NCI-H2196 treated with DMSO at 0.1 percent for 48 hours (cell line): ENCODE measurements around the gene TDP1.

Experiments
- DNase-seq: peaks from one replicate; lab custom pipeline; 2025; ENCODE audit not compliant: unreplicated experiment; lab: John Stamatoyannopoulos, UW

TDP1 gene

DNA sequence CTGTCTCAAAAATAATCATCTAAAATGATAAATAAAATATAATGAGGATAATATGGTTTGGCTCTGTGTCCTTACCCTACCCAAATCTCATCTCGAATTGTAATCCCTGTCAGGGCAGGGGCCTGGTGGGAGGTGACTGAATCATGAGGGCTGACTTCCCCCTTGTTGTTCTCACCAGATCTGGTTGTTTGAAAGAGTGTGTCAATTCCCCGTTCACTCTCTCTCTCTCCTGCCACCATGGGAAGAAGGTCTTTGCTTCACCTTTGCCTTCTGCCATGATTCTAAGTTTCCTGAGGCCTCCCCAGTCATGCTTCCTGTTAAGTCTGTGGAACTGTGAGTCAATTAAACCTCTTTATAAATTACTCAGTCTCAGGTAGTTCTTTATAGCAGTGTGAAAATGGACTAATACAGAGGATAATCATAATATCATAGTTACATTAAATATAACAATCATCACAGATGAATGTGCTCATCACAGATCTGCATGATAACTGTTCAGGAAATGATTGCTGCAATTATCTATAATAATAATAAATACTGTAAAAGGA lies 13.8 kb upstream of the TDP1 start:
- DNase-seq, result no peak

DNA sequence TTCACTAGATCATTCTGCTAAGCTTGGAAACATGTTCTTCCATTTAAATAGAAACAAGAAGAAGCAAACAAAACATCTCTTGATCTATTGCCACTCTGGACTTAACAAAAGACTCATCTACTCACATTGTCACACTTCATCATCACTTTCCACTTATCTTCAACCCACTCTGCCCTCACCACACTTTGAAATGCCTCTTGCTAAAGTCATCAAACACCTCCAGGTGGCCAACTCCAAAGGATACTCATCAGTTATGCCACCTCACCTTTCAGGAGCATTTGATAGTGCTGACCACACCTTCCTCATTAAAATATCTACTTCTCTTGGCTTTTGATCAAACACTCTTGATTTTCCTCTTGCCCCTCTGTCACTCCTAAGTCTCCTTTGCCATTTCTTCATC lies 8.4 kb upstream of the TDP1 start:
- no peak for DNase-seq

GRCh38 chr14:89952576-89952975 lies 3.2 kb upstream of the TDP1 start:
- no peak for DNase-seq

GRCh38 chr14:89953602-89954001 lies 2.1 kb upstream of the TDP1 start:
- no peak for DNase-seq

DNA sequence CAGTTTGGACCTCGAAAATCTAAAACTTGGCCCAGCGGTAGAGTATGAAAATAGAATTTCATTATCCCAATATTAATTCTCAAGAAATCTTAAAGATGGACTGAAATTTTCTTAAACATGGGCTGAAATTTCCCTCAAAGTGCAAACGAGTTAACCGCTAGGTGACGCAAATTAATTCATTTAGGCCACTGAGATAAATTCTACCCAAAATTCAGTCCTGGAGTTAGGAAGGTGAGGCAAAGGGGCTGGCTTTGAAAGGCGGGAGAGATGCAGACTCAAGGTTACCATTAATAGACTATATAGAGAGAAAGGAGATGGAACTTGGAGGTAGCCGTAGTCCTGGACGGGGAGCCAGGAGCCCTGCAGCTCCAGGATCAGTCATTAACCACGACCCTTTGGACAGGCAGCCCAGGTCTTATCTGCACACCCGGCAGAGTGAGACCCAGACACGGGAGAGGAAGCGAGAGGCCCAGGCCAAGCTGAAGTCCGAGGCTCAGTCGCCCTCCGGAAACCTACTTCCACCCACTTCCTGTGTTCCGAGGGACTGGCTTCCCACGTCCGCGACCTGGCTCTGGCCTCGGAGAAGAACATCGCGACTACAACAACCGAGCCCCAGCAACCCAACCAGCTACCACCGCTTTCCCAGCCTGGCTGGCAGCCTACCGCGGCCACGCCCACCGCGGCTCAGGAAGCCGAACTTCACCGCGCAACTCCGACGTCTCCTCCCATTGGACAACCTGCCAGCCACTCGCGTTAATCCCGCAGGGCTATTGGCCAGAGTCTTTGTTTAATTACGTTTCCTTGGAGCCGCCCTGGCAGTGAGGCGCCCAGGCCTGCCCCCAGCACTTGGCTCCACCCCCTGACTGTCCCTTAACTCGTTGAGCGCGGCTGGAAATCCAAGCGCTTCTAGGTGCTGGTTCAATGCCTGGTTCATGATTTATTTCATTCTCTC lies 1.4 kb upstream of the TDP1 start, which contains the start of gene EFCAB11:
EFCAB11 (minus strand) TSS at position 661 of the 952 bp plus-strand sequence; CDS start at position 591, 70 bp downstream.
- peak; percentile 84 for DNase-seq

GRCh38 chr14:89955022-89955744 lies 544 bp upstream of the TDP1 start:
- no peak for DNase-seq

GRCh38 chr14:89956661-89957009 lies 908 bp downstream of the TDP1 start:
- DNase-seq, result no peak

DNA sequence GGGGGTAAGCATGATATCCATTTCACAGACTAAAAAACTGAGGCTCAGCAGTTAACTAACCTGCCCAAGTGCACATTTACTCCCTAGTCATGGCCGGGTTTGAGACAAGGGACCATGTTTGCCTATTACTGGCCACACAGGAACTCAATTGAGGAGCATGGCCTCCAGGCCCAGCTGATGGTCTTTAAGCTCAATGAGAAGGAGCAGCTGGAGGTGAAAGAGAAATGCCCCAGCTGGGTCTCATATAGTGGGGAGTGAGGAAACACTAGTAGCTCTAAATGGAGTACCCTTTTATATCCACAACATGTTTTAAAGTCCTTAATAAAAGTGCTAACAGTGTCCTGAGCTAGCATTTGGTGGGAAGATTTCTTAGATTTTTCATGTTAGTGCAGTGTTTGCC lies 1.6 kb downstream of the TDP1 start:
- DNase-seq, result no peak

- no peak for DNase-seq
Observed at GRCh38 chr14:89957791-89958190, 2.1 kb downstream of the TDP1 start.

GRCh38 chr14:89958966-89959365 lies 3.2 kb downstream of the TDP1 start:
- DNase-seq, result no peak

DNA sequence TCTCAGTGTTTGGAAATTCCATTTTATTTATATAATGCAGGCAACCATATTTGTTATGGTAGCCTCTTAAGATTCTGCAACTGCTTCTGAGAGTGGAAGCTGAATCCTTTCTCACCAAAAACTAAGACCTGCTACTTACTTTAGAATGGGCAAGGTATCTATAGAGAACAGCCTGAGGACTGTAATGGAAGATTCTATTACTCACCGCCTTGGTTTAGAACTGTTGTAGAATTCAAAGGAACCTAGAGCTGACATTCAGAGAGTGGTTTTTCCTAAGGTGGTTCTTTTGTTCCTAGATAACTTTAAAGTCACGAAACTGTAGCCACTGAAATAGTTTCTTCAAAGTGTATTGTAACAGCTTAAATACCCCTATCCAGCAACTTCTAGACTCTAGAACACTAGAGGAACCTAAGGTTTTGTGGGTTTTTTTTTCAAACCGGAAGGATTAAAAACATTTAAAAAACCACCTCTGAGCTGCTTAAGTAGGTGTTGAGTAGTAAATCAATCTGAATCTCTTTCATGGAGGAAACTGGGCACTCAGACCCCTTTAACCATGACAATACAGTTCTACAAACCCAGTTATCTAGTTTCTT lies 4.2 kb downstream of the TDP1 start:
- no peak for DNase-seq

DNA sequence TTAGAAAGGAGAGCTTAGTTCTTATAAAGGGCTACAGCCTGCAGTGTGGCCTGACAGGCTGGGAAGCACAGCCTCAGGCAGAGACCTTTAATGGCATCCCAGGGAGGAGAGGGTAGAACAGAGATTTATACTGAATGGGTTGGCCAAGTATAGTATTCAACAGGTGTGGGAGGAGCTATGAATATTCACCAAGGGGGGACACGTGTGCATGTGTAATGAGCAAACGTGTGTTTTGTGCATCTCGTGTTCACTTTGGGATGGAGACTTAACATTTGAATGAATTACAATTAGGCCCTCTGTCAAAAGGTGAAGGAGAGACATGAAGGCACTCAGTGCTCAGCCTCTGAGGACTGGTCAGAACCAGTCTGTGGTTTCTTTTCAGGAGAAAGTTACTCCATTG lies 5.2 kb downstream of the TDP1 start:
- no peak for DNase-seq

DNA sequence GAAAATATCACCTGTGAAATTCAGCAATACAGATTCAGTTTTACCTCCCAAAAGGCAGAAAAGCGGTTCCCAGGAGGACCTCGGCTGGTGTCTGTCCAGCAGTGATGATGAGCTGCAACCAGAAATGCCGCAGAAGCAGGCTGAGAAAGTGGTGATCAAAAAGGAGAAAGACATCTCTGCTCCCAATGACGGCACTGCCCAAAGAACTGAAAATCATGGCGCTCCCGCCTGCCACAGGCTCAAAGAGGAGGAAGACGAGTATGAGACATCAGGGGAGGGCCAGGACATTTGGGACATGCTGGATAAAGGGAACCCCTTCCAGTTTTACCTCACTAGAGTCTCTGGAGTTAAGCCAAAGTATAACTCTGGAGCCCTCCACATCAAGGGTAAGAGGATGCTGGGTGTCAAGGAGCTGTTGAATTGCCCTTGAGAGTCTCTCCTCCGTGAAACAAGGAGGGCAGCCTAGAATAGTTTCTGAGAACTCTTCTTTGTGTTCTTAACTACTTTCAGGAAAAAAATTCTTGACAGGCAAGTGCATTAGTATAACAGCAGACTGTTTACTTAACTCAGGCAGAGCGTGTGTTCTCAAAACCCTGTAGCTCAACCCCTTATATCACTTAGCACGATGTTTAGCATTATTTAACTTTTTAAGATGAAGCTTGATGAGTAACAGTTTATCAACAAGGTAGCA lies 7.7 kb downstream of the TDP1 start:
- no peak for DNase-seq

- no peak for DNase-seq
Observed at GRCh38 chr14:89965839-89966238, 10.1 kb downstream of the TDP1 start.

DNA sequence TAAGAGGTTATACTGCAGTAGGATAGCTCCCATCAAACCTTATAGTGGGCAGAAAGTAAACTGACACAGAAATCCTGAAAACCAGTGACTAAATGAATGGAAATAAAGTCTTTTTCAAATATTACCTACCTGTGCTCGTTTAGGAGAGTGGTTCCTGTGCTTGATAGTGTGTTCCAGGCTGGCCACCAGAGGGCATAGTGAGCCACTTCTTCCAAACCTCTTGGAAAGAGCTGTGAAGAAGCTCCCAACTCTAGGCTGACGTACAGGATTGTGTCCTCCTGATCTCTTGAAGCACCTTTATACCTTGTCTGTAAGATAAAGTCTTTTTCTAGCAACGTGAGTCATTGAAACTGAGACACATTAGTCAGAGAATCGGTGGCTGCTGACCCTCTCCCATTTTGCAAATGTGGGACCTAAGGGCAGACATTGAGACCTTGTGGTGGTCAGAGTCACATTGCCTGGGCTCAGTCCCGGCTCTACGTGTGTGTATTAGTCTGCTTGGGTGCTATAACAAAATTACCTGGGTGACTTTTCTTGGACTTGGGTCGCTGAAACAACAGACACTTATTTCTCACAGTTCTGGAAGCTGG lies 17.6 kb downstream of the TDP1 start:
- peak; percentile 2 for DNase-seq

GRCh38 chr14:89977668-89978067 lies 21.9 kb downstream of the TDP1 start:
- DNase-seq, result no peak

GRCh38 chr14:89978656-89979055 lies 22.9 kb downstream of the TDP1 start:
- no peak for DNase-seq

DNA sequence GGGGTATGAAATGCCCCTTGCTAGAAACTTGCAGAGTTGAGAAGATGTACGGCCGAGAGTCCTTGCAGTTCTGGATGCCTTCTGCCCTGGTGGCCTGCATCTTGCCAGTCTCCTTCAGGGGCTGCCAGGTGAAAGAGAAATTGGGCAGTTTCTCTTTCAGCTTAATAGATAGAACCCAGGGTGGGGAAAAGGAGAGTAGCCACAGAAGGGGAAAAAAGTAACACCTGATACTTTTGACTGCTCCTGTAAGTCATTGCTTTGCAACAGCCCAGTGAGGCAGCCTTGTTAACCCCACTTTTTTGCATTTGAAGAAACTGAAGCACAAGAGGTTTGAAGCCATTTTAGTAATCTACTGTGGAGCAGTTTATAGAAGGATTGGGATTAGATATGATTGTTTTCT lies 27.6 kb downstream of the TDP1 start:
- no peak for DNase-seq

GRCh38 chr14:89986462-89987160 lies 30.9 kb downstream of the TDP1 start:
- DNase-seq, result no peak

- DNase-seq, result no peak
Observed at GRCh38 chr14:89987161-89987475, 31.4 kb downstream of the TDP1 start.
